Measurements from ENCODE around the gene IGF2R.
"Not testable (repeated sequence)": the region's sequence is repeated elsewhere in the genome, so short reads cannot be mapped to it uniquely, and the experiment has no call there.

The IGF2R gene

DNA sequence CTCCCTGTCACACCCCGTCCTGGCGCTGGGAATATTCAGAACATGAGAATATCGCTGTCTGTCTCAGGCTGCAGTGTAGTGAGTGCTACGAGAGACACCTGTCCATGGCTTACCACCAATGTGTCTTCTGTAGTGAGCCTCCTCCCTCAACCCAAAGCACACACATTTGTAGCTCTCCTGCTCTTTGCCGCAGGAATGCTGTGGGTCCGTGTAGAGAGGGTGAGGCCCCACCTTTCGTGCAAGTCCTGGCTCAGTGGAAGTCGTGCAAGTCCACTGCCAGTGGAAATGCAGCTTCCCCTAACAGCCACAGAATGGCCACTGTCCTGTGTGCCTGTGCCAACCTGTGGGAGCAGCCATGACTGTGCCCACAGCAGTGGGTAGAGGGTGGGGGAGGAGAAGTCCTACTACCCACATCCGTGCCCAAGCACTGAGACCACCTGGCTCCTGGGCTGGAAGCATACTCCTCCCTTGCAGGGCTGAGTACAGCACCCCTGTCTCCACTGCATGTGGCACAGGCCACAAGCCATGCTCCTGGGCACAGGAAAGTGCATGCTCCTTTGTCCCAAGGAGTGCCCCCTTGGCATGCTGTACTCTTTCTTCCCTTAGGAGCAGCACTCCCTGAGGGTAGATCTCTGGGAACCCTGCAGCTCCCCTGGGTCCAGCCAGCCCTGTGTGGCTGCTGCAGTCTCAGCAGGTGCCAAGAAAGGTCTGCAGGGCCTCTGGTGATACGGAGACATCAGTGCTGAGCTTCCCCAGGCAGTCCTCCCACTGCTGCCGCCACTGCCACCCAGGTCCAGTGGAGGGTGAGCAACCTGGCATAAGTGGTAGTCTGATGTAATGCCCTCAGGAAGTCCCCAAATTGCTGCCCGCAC, 28.0 kb downstream of the IGF2R start:
- DNase-seq (ENCODE audit: low read depth): no peak

GRCh38 chr6:159997498-159998101, 28.7 kb downstream of the IGF2R start:
- DNase-seq (ENCODE audit: low read depth): no peak

DNA sequence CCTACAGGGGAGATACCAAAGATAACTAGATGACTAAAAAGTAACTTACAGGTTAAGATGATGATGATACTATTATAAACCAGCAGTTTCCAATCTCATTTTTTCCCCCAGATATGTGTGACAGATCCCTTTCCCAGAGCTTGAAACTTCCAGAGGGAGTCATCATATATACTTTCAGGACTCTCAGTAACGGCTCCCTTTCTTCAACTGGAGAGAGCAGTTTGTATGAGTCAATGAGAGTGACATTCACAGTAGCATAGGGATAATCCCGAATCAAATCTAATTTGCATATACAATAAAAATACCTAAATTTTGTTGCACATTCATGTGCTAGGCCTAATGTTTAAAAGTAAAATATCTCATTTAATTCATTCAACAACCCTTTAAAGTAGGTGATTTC, 29.7 kb downstream of the IGF2R start:
- DNase-seq (ENCODE audit: low read depth): no peak

DNA sequence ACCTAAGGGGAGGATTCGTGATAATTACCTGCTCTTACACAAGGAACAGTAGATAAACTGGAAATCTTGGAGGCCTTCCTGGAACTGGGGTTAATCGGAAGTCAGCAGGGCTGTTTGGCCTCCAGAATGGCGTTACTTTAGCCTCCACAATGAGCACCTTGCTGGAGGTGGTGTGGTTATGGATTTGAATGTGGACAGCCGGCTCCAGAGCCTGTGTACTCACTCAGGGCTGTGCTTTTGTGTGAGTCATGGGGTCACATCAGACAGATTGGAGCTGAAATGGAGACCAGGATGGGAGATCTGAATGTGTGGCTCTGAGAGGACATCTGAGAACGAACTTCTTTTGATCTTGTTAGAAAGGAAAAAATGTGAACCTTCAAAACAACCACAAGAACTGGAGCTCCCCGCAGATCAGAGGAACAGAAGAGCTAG, 30.4 kb downstream of the IGF2R start:
- DNase-seq (ENCODE audit: low read depth): no peak

- no peak for DNase-seq (ENCODE audit: low read depth)
These were observed 31.4 kb downstream of the IGF2R start for GRCh38 chr6:160000280-160000704.

DNA sequence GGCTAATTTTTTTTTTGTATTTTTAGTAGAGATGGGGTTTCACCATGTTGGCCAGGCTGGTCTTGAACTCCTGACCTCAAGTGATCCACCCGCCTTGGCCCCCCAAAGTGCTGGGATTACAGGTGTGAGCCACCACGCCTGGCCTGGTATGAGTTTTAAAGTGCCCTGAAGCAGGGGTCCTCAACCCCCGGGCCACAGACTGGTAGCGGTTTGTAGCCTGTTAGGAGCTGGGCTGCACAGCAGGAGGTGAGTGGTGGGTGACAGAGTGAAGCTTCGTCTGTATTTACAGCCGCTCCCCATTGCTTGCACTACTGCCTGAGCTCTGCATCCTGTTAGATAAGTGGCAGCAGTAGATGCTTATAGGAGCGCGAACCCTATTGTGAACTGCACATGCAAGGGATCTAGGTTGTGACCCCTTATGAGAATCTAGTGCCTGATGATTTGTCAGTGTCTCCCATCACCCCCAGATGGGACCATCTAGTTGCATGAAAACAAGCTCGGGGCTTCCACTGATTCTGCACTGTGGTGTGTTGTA, 32.1 kb downstream of the IGF2R start:
- not testable (repeated sequence) for DNase-seq (ENCODE audit: low read depth)

DNA sequence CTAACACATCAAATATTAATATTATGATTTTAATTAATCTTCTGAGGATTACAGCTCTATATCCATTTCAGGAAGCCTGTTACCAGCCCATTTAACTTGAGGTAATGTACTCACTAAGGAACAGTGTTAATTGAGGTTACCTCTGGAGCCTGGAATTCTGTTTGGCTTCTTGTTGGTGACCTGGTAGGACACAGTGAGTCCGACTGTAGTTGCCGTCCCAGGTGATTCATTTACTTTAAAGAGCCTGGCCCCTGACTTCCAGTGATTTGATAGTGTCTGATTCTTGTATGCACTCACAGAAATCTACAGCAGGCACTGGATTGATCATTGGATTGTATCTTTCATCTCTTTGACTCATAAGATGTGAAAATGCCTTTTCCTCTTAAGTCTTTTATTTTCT, 34.0 kb downstream of the IGF2R start:
- no peak for DNase-seq (ENCODE audit: low read depth)

DNA sequence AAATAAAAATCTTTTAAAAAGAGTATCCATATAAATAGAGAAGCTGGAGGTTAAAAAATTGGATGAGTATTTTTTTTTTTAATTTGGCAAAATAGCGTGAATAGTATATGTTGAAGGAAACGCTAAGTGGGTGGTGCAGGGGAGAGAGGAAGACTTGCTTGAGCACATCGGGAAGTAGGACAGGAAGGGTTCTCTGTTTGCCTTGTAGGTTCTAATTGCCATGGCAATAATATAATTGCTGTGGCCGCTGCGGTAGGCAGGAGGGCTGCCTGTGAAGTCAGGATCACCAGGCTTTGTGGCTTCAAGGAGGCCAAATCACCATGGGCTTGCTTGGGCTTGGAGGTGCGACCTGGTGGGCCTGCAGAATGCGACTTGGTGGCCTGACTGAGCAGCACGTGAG, 35.1 kb downstream of the IGF2R start:
- no peak for DNase-seq (ENCODE audit: low read depth)

GRCh38 chr6:160004419-160005175, 35.7 kb downstream of the IGF2R start:
- DNase-seq (ENCODE audit: low read depth): no peak

DNA sequence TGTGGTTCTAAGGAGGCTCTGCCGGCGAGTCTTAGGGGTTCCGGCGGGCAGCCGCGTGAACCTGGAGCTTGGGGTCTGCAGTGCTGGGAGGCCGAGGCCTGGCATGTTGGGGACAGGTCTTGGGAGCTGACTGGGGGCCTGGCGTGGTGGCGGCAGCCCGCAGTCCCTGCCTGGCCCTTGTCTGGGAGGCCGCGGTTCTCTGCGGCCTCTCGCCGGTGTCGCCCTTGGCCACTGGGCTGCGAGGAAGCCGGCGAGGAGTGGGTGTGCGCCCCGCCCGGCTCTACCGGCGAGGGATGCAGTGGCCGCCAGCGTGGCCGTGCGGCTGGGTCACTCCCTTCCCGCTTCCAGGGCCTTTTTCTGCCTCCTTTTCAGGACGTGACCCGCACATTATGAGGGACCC, 36.3 kb downstream of the IGF2R start:
- no peak for DNase-seq (ENCODE audit: low read depth)

DNA sequence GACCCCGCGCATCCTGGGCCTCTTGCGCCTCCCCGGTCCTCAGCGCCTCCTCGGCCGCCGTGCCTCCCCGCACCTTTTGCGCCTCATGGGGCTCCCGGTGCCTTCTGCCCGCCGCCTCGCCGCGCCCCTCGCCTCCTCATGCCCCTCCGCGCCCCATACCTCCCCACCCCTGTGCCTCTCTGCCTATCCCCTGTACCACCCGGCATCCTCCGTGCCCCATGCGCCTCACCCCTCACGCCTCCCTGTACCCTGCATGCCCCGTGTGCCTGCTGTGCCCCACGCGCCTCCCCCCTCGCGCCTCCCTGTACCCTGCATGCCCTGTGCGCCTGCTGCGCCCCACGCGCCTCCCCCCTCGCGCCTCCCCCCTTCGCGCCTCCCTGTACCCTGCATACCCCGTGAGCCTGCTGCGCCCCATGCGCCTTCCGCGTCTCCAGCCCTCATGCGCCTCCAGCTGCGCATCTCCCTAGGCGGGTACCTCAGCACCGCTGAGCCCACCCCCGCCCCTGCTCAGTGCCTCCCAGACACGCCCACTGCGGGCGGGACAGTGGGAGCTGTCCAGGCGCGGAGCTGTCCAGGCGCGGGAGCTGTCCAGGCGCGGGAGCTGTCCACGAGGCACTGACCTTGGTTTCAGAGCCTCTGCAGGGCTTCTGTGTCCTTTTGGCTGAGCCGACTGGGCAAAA, 37.1 kb downstream of the IGF2R start:
- no peak for DNase-seq (ENCODE audit: low read depth)

GRCh38 chr6:160007145-160007544, 38.3 kb downstream of the IGF2R start:
- DNase-seq (ENCODE audit: low read depth): no peak

- no peak for DNase-seq (ENCODE audit: low read depth)
These were observed 38.7 kb downstream of the IGF2R start for GRCh38 chr6:160007611-160008010.

GRCh38 chr6:160010067-160010466, 41.2 kb downstream of the IGF2R start:
- no peak for DNase-seq (ENCODE audit: low read depth)

DNA sequence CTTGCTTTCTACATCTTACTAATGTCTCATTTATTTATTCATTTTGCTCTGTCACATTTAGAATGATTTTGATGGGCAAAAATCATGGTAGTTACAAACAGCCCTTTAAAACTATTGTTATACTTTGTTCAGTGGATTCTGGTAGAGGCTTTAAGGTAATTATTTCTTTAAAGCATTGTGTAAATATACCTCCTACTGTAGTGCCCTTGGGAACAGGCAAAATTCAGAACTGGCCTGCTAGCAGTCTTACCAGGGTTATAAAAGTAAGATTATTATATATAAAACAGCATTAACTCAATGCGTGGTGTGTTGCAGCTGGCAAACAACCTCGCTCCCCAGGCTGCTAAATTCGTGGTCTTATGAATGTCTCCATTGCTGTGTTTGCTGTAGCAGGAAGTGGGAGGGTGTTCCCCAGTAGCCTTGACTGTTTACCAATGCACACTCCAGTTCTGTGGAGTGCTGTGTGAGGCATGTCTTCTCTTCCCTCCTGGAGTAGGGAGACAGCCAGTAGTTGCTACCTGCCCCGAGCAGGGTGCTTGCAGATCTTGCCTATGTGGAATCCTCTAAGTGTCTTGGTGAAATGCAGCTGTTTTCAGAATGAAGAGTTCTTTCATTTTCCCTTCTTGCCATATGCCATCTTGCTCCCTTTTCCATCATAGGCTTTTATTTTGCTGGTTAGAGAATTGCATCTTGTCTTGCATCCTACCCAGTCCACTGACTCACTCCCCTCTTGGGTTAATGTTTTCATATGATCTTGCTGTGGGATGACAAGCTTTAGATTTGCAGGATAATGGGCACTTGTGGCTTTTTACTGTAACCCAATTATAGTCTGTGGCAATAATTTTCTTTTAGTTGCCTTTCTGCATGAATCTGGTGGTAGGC, 45.3 kb downstream of the IGF2R start:
- no peak for DNase-seq (ENCODE audit: low read depth)

DNA sequence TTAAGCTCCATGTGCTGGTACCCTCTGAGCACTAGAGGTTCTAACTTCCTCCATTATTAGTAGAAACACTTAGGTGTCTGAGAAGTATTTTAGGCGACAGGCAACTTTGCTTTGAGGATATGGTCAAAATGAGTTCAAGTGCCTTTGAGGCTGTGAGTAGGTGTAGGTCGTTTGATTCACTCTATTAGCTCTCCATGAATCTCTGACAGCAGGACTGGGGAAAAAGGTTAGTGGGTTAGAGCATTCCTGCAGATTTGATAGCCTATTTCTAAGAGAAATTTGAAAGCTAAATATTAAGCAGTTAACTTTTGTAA, 45.9 kb downstream of the IGF2R start:
- no peak for DNase-seq (ENCODE audit: low read depth)

GRCh38 chr6:160015778-160016684, 47.1 kb downstream of the IGF2R start:
- no peak for DNase-seq (ENCODE audit: low read depth)

- DNase-seq (ENCODE audit: low read depth): no peak
These were observed 53.2 kb downstream of the IGF2R start for GRCh38 chr6:160022101-160022500.

DNA sequence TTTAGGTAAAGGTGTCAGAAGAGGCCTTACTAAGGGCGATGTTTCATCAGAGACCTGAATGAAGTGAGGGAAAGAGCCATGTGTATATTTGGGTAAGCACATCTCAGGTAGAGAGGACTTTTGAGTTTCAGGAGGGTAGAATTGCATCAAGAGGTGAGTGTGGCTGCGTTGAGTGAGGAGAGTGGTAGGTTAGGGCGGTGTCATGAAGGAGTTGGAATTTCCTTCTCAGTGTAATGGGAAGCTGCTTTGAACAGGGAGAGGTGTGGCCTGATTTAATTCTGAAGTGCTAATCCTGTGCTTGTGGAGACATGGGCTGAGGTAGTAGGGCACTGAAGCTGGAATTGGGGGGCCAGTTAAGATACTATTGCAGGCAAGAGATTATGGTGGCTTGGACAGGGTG, 53.9 kb downstream of the IGF2R start:
- no peak for DNase-seq (ENCODE audit: low read depth)

GRCh38 chr6:160024152-160024551, 55.3 kb downstream of the IGF2R start:
- no peak for DNase-seq (ENCODE audit: low read depth)
